B cell (primary cell): ENCODE data around the gene FBXO30.

ENCODE experiments used
- EZH2 ChIP-seq: IDR thresholded peaks from 2 replicates; pipeline ENCODE4 v1.6.1; 2012; ENCODE audit warnings: borderline replicate concordance, low read depth, mild to moderate bottlenecking, moderate library complexity, low read length; ENCODE audit not compliant: insufficient read depth, poor library complexity, severe bottlenecking
- TF ChIP-seq, protein P1 (sequence below): fragments of 200-600 bp; IDR thresholded peaks from one replicate; pipeline ENCODE4 v1.8.0; 2022; ENCODE audit warnings: antibody characterized with exemption, mild to moderate bottlenecking

DNA sequence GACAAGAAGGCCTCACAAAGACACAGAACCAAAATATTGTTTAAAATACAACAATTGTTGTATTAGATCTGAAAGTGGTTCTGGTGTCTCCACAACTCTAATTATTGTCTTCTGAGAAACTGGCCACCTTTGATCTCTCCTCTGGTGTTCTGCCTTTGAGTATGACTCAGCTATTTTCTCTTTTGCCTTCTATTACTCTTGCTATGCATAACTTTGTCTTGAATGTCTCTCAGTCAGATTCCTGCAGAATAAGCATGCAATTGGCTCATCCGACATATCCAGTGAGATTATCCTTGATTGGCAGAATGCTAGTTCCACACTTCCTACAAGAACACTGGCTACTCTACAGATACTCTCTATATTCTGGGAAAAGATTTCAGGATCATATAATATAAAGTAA lies 65.0 kb downstream of the FBXO30 start:
- TF ChIP-seq, protein P1, sequence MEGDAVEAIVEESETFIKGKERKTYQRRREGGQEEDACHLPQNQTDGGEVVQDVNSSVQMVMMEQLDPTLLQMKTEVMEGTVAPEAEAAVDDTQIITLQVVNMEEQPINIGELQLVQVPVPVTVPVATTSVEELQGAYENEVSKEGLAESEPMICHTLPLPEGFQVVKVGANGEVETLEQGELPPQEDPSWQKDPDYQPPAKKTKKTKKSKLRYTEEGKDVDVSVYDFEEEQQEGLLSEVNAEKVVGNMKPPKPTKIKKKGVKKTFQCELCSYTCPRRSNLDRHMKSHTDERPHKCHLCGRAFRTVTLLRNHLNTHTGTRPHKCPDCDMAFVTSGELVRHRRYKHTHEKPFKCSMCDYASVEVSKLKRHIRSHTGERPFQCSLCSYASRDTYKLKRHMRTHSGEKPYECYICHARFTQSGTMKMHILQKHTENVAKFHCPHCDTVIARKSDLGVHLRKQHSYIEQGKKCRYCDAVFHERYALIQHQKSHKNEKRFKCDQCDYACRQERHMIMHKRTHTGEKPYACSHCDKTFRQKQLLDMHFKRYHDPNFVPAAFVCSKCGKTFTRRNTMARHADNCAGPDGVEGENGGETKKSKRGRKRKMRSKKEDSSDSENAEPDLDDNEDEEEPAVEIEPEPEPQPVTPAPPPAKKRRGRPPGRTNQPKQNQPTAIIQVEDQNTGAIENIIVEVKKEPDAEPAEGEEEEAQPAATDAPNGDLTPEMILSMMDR: no peak
- TF ChIP-seq EZH2: no peak
